NCI-H1436 (cell line): ENCODE measurements around the gene SCAMP2.

Experiments used
- DNase-seq: peaks from one replicate; lab custom pipeline; 2025; lab: John Stamatoyannopoulos, UW

SCAMP2 gene

DNA sequence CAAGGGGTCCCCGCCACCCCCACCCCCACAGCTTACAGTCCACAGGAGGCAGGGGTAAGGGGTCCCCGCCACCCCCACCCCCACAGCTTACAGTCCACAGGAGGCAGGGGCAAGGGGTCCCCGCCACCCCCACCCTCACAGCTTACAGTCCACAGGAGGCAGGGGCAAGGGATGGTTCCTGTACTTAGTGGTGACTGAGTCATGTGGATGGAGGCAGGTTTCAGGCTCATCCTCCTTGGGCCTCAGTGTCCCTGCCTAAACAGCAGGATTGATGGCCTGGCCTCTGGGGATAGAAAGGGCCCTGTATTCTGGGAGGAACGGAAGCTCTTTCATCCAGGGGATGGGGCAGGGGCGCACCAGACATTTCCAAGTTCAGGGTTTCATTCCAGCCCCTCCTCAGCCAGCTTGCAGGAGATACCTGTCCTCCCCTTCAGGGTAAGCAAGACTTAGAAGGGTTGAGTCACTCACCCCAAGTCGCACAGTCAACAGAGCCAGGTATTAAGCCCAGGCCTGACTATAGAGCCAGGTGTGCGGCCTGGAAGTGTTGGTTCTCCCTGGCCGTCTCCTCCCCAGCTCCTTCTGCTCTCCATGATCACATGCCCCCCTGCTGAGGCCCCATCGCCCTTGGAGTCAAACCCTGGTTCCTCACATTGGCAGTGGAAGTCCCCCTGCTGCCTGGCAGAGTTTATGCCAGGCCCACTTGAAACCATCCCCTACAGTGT lies 78.8 kb downstream of the SCAMP2 start:
- DNase-seq, result no peak
